Fibroblast of peridontal ligament (primary cell): ENCODE data around the gene ALKBH6.
"Not testable (repeated sequence)": the region's sequence is repeated elsewhere in the genome, so short reads cannot be mapped to it uniquely, and the experiment has no call there.

Experiments
- DNase-seq: peaks from one replicate; pipeline ENCODE4 v3.0.0-alpha.2; 2010; ENCODE audit errors: extremely low read depth

ALKBH6 gene

GRCh38 chr19:36014012-36014924, at the start of gene ALKBH6:
TSS of gene ALKBH6 (minus strand) at chr19:36014213. CDS start at chr19:36013397, 816 bp downstream.
- DNase-seq, result peak; percentile 96

GRCh38 chr19:36061367-36061766, 47.4 kb upstream of the ALKBH6 start:
- DNase-seq, result no peak

- DNase-seq, result peak; percentile 63
These were observed 46.4 kb upstream of the ALKBH6 start for GRCh38 chr19:36060430-36060829.

GRCh38 chr19:36059180-36059910, 45.3 kb upstream of the ALKBH6 start:
- DNase-seq, result no peak

GRCh38 chr19:36058481-36059179, 44.6 kb upstream of the ALKBH6 start:
- no peak for DNase-seq

- no peak for DNase-seq
These were observed 41.0 kb upstream of the ALKBH6 start, which contains the start of gene WDR62 for GRCh38 chr19:36054733-36055686. TSS of gene WDR62 (plus strand) at chr19:36054897. CDS start at chr19:36054972, 75 bp downstream.

- peak; percentile 99 for DNase-seq
These were observed 40.2 kb upstream of the ALKBH6 start, which contains the start of gene THAP8 for GRCh38 chr19:36054119-36054732. TSS of gene THAP8 (minus strand) at chr19:36054285. CDS start at chr19:36054217, 68 bp downstream.

GRCh38 chr19:36051637-36052036, 37.6 kb upstream of the ALKBH6 start:
- no peak for DNase-seq

- no peak for DNase-seq
These were observed 37.2 kb upstream of the ALKBH6 start for GRCh38 chr19:36051236-36051635.

- DNase-seq, result no peak
These were observed 35.2 kb upstream of the ALKBH6 start for GRCh38 chr19:36049080-36049698.

GRCh38 chr19:36047835-36048234, 33.8 kb upstream of the ALKBH6 start:
- DNase-seq, result no peak

GRCh38 chr19:36046443-36047050, 32.5 kb upstream of the ALKBH6 start:
- peak; percentile 22 for DNase-seq

GRCh38 chr19:36043952-36044351, 29.9 kb upstream of the ALKBH6 start:
- DNase-seq, result no peak

GRCh38 chr19:36041831-36042230, 27.8 kb upstream of the ALKBH6 start:
- peak; percentile 88 for DNase-seq

- not testable (repeated sequence) for DNase-seq
These were observed 27.1 kb upstream of the ALKBH6 start for GRCh38 chr19:36041092-36041491.

- no peak for DNase-seq
These were observed 26.5 kb upstream of the ALKBH6 start for GRCh38 chr19:36040495-36040894.

GRCh38 chr19:36032251-36033104, 18.5 kb upstream of the ALKBH6 start, which contains the start of gene CLIP3:
TSS of gene CLIP3 (minus strand) at chr19:36032873. CDS start at chr19:36032357, 516 bp downstream.
- DNase-seq, result peak; percentile 62

- DNase-seq, result no peak
These were observed 17.3 kb upstream of the ALKBH6 start for GRCh38 chr19:36031308-36031707.
